Measurements from ENCODE around the gene CMTM4. TPM values are rescaled to one million over a fixed set of nuclear protein-coding genes. Genes with fewer than 3 reads are reported as not detected.

The CMTM4 gene
- total RNA-seq, 4 donors from 2014 or later: 6.1 to 41.5 (median 15.1) TPM

GRCh38 chr16:66617728-66618127, 78.8 kb downstream of the CMTM4 start:
- Histone ChIP-seq H3K4me1 (peaks cover 0 to 5% of the 10 kb centered on the region in 2 donors), H3K36me3 (no peaks in the 10 kb centered on the region), H3K27ac (no peak overlapping the region), H3K4me3 (no peak overlapping the region), H3K9me3 (no peaks in the 10 kb centered on the region), H3K27me3 (no peaks in the 10 kb centered on the region)
- intact Hi-C loops (cut with DNase I; ENCODE audit: low total_unique reads): no loop called here
- TF ChIP-seq POLR2A (IDR thresholded peaks at IDR 0.05) (no peak), CTCF (IDR thresholded peaks at IDR 0.05) (no peak)
- DNase-seq: no peak

- peaks cover 0 to 5% of the 10 kb centered on the region in 2 donors for H3K4me1 ChIP-seq
- no peak overlapping the region for H3K27ac ChIP-seq
- intact Hi-C loops (cut with DNase I; ENCODE audit: low total_unique reads): no loop called here
- no peak overlapping the region for H3K4me3 ChIP-seq
- H3K36me3 ChIP-seq: no peaks in the 10 kb centered on the region
- no peaks in the 10 kb centered on the region for H3K27me3 ChIP-seq
- DNase-seq: no peak
- H3K9me3 ChIP-seq: no peaks in the 10 kb centered on the region
- TF ChIP-seq POLR2A (IDR thresholded peaks at IDR 0.05) (no peak), CTCF (IDR thresholded peaks at IDR 0.05) (no peak)
Observed at GRCh38 chr16:66617010-66617434, 79.5 kb downstream of the CMTM4 start.

- intact Hi-C loops (cut with DNase I; ENCODE audit: low total_unique reads): no loop called here
- Histone ChIP-seq H3K36me3 (no peaks in the 10 kb centered on the region), H3K27ac (no peak overlapping the region), H3K27me3 (no peaks in the 10 kb centered on the region), H3K4me1 (peaks cover 0 to 5% of the 10 kb centered on the region in 2 donors), H3K4me3 (no peak overlapping the region), H3K9me3 (no peaks in the 10 kb centered on the region)
- TF ChIP-seq POLR2A (IDR thresholded peaks at IDR 0.05) (no peak), CTCF (IDR thresholded peaks at IDR 0.05) (no peak)
- DNase-seq: no peak
Observed at GRCh38 chr16:66616592-66616991, 80.0 kb downstream of the CMTM4 start.

GRCh38 chr16:66616169-66616568, 80.4 kb downstream of the CMTM4 start:
- intact Hi-C loops (cut with DNase I; ENCODE audit: low total_unique reads): no loop called here

More at GRCh38 chr16:66616169-66616568, 80.4 kb downstream of the CMTM4 start:
- H3K9me3 ChIP-seq: no peaks in the 10 kb centered on the region
- H3K36me3 ChIP-seq: no peaks in the 10 kb centered on the region
- H3K4me3 ChIP-seq: no peak overlapping the region
- peaks cover 0 to 5% of the 10 kb centered on the region in 2 donors for H3K4me1 ChIP-seq
- TF ChIP-seq POLR2A (IDR thresholded peaks at IDR 0.05) (no peak), CTCF (IDR thresholded peaks at IDR 0.05) (no peak)
- no peak for DNase-seq
- H3K27me3 ChIP-seq: no peaks in the 10 kb centered on the region
- H3K27ac ChIP-seq: no peak overlapping the region

Data from uterus (tissue), 4 donors.